GM12878 (cell line): ENCODE measurements around the gene CSNK1G1. TPM values are rescaled to one million over a fixed set of nuclear protein-coding genes. Genes with fewer than 3 reads are reported as not detected.

Source experiments
- ATAC-seq: fragments of 200-7000 bp; cut with Tn5 transposase; 3 replicates; pipeline ENCODE4 v1.9.1; 2020; ENCODE audit warnings: mild to moderate bottlenecking, moderate library complexity
- BruUV-seq: library from RNA; stranded (reverse); fragments of 400-500 nt; replicated peaks from 2 replicates; lab custom pipeline; 2021; lab: Mats Ljungman, UMichigan
- CTCF ChIA-PET: fragments of 300-600 bp; sonication (Branson Sonifier 250); formaldehyde crosslinking; extraction: SDS; loops from one replicate; lab custom pipeline; 2021; ENCODE audit warnings: inconsistent platforms; lab: Yijun Ruan, JAX
- POLR2A ChIA-PET: fragments of 350-600 bp; formaldehyde crosslinking; extraction: SDS; loops from one replicate; lab custom pipeline; 2021; ENCODE audit warnings: inconsistent platforms; lab: Charles Lee
- RAD21 ChIA-PET: fragments of 300-600 bp; sonication (Branson Sonifier 250); formaldehyde crosslinking; loops from one replicate; lab custom pipeline; 2023; ENCODE audit warnings: antibody characterized with exemption; ENCODE audit not compliant: unreplicated experiment; lab: Charles Lee
- SMC1A ChIA-PET: fragments of 300-600 bp; sonication (Branson Sonifier 250); formaldehyde crosslinking; loops from one replicate; lab custom pipeline; 2023; ENCODE audit not compliant: unreplicated experiment, uncharacterized antibody; lab: Charles Lee
- DNase-seq: peaks from one replicate; pipeline ENCODE4 v3.0.0-alpha.2; 2011; ENCODE audit warnings: low read depth, low spot score
- FAIRE-seq: peaks from 3 replicates; lab custom pipeline; 2011; peaks lifted over from hg19 to GRCh38; lab: Jason Lieb, UNC
- H2AFZ ChIP-seq: 2 replicates; pipeline ENCODE4 v1.6.0; 2011; ENCODE audit warnings: low read depth, low read length, control low read depth; ENCODE audit not compliant: control insufficient read depth
- H3K27ac ChIP-seq: 2 replicates; pipeline ENCODE4 v1.5.1; 2011; ENCODE audit warnings: control low read depth; ENCODE audit not compliant: control insufficient read depth, insufficient read depth
- H3K27me3 ChIP-seq, 2 experiments: replicated peaks in 1 of 2; 2 replicates each; pipeline versions ENCODE4 v1.6.0 to v1.6.1; 2011; ENCODE audit warnings: low read length in 1 of 2; ENCODE audit not compliant: control insufficient read depth in 2 of 2, insufficient read depth in 2 of 2
- H3K36me3 ChIP-seq, 2 experiments: 2 replicates each; pipeline ENCODE4 v1.5.1; 2011; ENCODE audit warnings: low read length in 1 of 2; ENCODE audit not compliant: control insufficient read depth in 2 of 2, insufficient read depth in 2 of 2
- H3K4me1 ChIP-seq: 2 replicates; pipeline ENCODE4 v1.6.1; 2011; ENCODE audit warnings: mild to moderate bottlenecking, low read length, moderate library complexity, mixed read lengths; ENCODE audit not compliant: control insufficient read depth, insufficient read depth
- H3K4me2 ChIP-seq: 2 replicates; pipeline ENCODE4 v1.6.0; 2011; ENCODE audit warnings: control low read depth; ENCODE audit not compliant: control insufficient read depth, insufficient read depth
- H3K4me3 ChIP-seq: fragments of 200-600 bp; sonication (generic); 2 replicates; pipeline ENCODE4 v1.5.1; 2016
- H3K79me2 ChIP-seq: 2 replicates; pipeline ENCODE4 v1.6.0; 2011; ENCODE audit warnings: low read length; ENCODE audit not compliant: control insufficient read depth, insufficient read depth
- H3K9ac ChIP-seq: 2 replicates; pipeline ENCODE4 v1.8.0; 2011; ENCODE audit warnings: low read length, control low read depth, mixed read lengths; ENCODE audit not compliant: control insufficient read depth, insufficient read depth
- H3K9me3 ChIP-seq: replicated peaks from 3 replicates; pipeline ENCODE4 v1.5.1; 2011; ENCODE audit warnings: mild to moderate bottlenecking, low read length; ENCODE audit not compliant: control insufficient read depth, insufficient read depth
- H4K20me1 ChIP-seq: 2 replicates; pipeline ENCODE4 v1.6.0; 2011; ENCODE audit not compliant: control insufficient read depth, insufficient read depth
- ATF3 ChIP-seq: IDR thresholded peaks from 2 replicates; pipeline ENCODE4 v1.6.1; 2011; ENCODE audit warnings: low read depth, mild to moderate bottlenecking, low read length, moderate library complexity, borderline replicate concordance; ENCODE audit errors: extremely low read depth
- FOS ChIP-seq: IDR thresholded peaks from 3 replicates; pipeline ENCODE4 v1.6.1; 2011; ENCODE audit warnings: borderline replicate concordance; ENCODE audit not compliant: insufficient read length; ENCODE audit errors: extremely low read depth
- FOXK2 ChIP-seq: fragments of 450-650 bp; IDR thresholded peaks from 2 replicates; pipeline ENCODE4 v1.6.1; 2017; ENCODE audit warnings: mild to moderate bottlenecking, moderate library complexity
- JUNB ChIP-seq: IDR thresholded peaks from 2 replicates; pipeline ENCODE4 v1.6.1; 2016; ENCODE audit warnings: antibody characterized with exemption, mild to moderate bottlenecking
- NFYB ChIP-seq: IDR thresholded peaks from 2 replicates; pipeline ENCODE4 v1.6.1; 2011; ENCODE audit warnings: low read depth, mild to moderate bottlenecking, low read length, improper control_type of control experiment, moderate library complexity; ENCODE audit not compliant: insufficient read depth
- POLR2A ChIP-seq: IDR thresholded peaks from 2 replicates; pipeline ENCODE4 v1.6.1; 2011; ENCODE audit warnings: low read depth, mild to moderate bottlenecking, low read length
- SKIL ChIP-seq: fragments of 450-650 bp; IDR thresholded peaks from 2 replicates; pipeline ENCODE4 v1.6.1; 2017; ENCODE audit warnings: mild to moderate bottlenecking, low read depth, inconsistent platforms; ENCODE audit not compliant: poor library complexity, severe bottlenecking
- SREBF1 ChIP-seq: IDR thresholded peaks from 2 replicates; pipeline ENCODE4 v1.6.1; 2012; ENCODE audit warnings: mild to moderate bottlenecking, low read length
- SUZ12 ChIP-seq: fragments of 200-600 bp; sonication (generic); IDR thresholded peaks from one replicate; pipeline ENCODE4 v1.6.1; 2018; ENCODE audit warnings: antibody characterized with exemption, mild to moderate bottlenecking; ENCODE audit not compliant: unreplicated experiment
- ZNF274 ChIP-seq: IDR thresholded peaks from one replicate; pipeline ENCODE4 v1.8.0; 2011; ENCODE audit not compliant: insufficient read length, insufficient read depth
- WGBS: methylation state at CpG from one replicate; pipeline ENCODE4 v1.1.6; 2016; ENCODE audit warnings: low lambda C conversion rate; ENCODE audit not compliant: insufficient replicate concordance, insufficient coverage; ENCODE audit errors: missing lambda C conversion rate; 5-methylcytosine and 5-hydroxymethylcytosine counted together
- in situ Hi-C: fragments of 300-500 bp; cut with MboI; formaldehyde crosslinking; loops from 9 replicates; pipeline ENCODE4 v1.14.3; 2018; ENCODE audit warnings: mixed read lengths
- intact Hi-C: fragments of 100-400 bp; cut with micrococcal nuclease; formaldehyde crosslinking; loops from one replicate; pipeline ENCODE4 v1.14.2; 2022; ENCODE audit not compliant: unreplicated experiment
- polyA plus RNA-seq, 11 experiments: library from polyadenylated mRNA; depleted of rRNA in 4 of 11; unstranded in 6 of 11; stranded (reverse) in 5 of 11; fragments of >200 nt; fragmentation: Nextera tagmentation in 4 of 11; fragmentation: Illumina TruSeq in 1 of 11; extraction: Ambion mirVana in 4 of 11; extraction: Trizol in 1 of 11; gene quantifications; 1 replicate in 1 of 11; 2 replicates in 10 of 11; pipeline versions ENCODE4 v1.2.1 to v1.2.3, GENCODE V29; 2011 to 2016; ENCODE audit warnings: inconsistent platforms in 2 of 11, missing spikeins in 2 of 11, low read depth in 1 of 11
- total RNA-seq, 4 experiments: library from RNA; depleted of rRNA in 3 of 4; stranded (reverse); fragments of >200 nt in 3 of 4; fragmentation: Illumina TruSeq in 1 of 4; extraction: Trizol in 1 of 4; gene quantifications; 2 replicates each; pipeline versions ENCODE4 v1.2.1 to v1.2.3, GENCODE V29; 2013 to 2021
- TF ChIP-seq, protein P1 (sequence below): IDR thresholded peaks from 2 replicates; pipeline ENCODE4 v1.6.1; 2011; ENCODE audit warnings: borderline replicate concordance, low read depth, mild to moderate bottlenecking, moderate library complexity, mixed read lengths, low read length; ENCODE audit not compliant: insufficient read depth; ENCODE audit errors: extremely low read length
- TF ChIP-seq, protein P2 (sequence below): fragments of 150-350 bp; IDR thresholded peaks from 2 replicates; pipeline ENCODE4 v1.6.1; 2014; ENCODE audit warnings: mild to moderate bottlenecking, low read depth, low read length

Gene CSNK1G1
- total and polyA plus RNA-seq, 10 of the 15 experiments (the other 5 are each of a cell fraction or from before 2014, with no cell fraction given) = 6.1 to 23.4 (median 15.3) TPM

GRCh38 chr15:64398575-64398974 lies 42.6 kb upstream of the CSNK1G1 start:
- no peaks in the 10 kb centered on the region for H4K20me1 ChIP-seq
- no peak overlapping the region for H3K27ac ChIP-seq
- H3K9me3 ChIP-seq = no peaks in the 10 kb centered on the region
- DNase-seq = no peak
- no peak overlapping the region for H3K9ac ChIP-seq
- in situ Hi-C loops = no loop called here
- ChIA-PET RAD21 (interaction anchor here (1.0 kb wide), 1 partner anchor 188 kb away, joined by 3 read pairs; no protein-coding TSS in a partner anchor), SMC1A (interaction anchor here (1.4 kb wide), 1 partner anchor 11 kb away, joined by 4 read pairs; no protein-coding TSS in a partner anchor), CTCF (interaction anchor here (0.6 to 1.2 kb wide), 4 partner anchors 11 to 341 kb away, joined by 3 to 4 read pairs (median 3); no protein-coding TSS in a partner anchor), POLR2A (interaction anchor here (0.6 to 1.0 kb wide), 3 partner anchors 11 to 59 kb away, joined by 3 to 4 read pairs (median 4); partner anchors contain the start of gene TRIP4)
- no peak for FAIRE-seq
- no peak for TF ChIP-seq ATF3
- no peak for TF ChIP-seq FOS
- TF ChIP-seq SUZ12 = no peak
- TF ChIP-seq FOXK2 = no peak
- TF ChIP-seq, protein P1, sequence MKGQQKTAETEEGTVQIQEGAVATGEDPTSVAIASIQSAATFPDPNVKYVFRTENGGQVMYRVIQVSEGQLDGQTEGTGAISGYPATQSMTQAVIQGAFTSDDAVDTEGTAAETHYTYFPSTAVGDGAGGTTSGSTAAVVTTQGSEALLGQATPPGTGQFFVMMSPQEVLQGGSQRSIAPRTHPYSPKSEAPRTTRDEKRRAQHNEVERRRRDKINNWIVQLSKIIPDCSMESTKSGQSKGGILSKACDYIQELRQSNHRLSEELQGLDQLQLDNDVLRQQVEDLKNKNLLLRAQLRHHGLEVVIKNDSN = no peak
- TF ChIP-seq NFYB = no peak
- no peak for TF ChIP-seq JUNB
- TF ChIP-seq POLR2A = no peak
- TF ChIP-seq, protein P2, sequence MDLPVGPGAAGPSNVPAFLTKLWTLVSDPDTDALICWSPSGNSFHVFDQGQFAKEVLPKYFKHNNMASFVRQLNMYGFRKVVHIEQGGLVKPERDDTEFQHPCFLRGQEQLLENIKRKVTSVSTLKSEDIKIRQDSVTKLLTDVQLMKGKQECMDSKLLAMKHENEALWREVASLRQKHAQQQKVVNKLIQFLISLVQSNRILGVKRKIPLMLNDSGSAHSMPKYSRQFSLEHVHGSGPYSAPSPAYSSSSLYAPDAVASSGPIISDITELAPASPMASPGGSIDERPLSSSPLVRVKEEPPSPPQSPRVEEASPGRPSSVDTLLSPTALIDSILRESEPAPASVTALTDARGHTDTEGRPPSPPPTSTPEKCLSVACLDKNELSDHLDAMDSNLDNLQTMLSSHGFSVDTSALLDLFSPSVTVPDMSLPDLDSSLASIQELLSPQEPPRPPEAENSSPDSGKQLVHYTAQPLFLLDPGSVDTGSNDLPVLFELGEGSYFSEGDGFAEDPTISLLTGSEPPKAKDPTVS = no peak
- TF ChIP-seq SREBF1 = no peak
- TF ChIP-seq SKIL = no peak
- TF ChIP-seq ZNF274 = no peak
- no peaks in the 10 kb centered on the region for H3K4me1 ChIP-seq
- H3K4me3 ChIP-seq = no peak overlapping the region
- H3K36me3 ChIP-seq = peaks cover 2 to 15% of the 10 kb centered on the region in 2 experiments
- intact Hi-C loops = no loop called here
- H3K4me2 ChIP-seq = no peak overlapping the region
- no peaks in the 10 kb centered on the region for H3K27me3 ChIP-seq
- no peak overlapping the region for H2AFZ ChIP-seq
- BruUV-seq = no TSS peak
- ATAC-seq = no peak
- 31% methylated on average over 1 of the region's 2 CpGs for WGBS
- H3K79me2 ChIP-seq = no peaks in the 10 kb centered on the region
